Activated CD8-positive, alpha-beta memory T cell treated with anti-CD3 and anti-CD28 coated beads for 1 hour (primary cell): ENCODE results near the gene EVI5.

ENCODE experiments used
- DNase-seq, 2 donors: peaks; one replicate each; pipeline ENCODE4 v3.0.0-alpha.2; 2020; ENCODE audit warnings: low read depth in 1 of 2; ENCODE audit errors: extremely low read depth in 1 of 2

The EVI5 gene

DNA sequence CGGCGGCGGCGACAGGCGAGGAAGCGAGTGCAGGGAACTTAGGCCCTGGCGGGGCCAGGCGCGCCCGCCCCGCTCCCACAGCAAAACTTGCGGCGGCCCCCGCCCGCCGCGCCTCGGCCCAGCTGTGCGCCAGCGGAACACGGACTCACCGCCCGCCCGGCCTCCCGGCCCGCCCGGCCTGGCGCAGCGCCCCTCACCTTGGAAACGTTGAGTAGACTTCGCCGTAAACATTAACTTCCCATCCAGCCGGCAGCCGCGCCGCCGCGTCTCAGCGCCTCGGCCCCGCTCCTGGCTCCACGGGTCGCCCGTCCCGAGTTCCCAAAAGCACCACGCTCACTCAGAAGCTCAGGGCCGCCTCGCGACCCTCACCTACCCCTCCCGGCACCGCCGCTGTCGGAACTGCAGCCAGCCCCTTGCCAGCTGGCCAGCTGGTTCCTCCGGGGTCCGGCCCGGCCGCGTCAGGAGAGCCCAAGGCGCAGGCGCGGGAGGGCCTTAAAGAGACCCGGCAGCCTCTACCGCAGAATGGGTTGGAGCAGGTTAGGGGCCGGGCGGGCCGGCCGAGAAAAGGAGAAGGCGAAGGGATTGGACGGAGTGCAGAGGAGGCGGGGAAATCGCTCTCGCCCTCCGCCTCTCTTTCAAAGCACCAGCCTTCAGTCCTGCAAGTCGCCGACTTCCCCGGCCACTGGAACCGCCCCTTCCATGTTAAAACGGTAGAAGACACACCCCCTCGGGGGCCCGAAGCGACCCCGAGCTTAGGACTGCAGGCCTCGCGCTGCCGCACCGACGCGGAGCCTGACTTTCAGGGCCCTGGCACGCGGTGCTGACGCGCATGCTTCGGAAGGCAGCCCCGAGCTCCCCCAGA lies at the start of gene EVI5:
TSS of gene EVI5 (minus strand) at position 470 of the 862 bp plus-strand sequence. CDS start 48,562 bp downstream, outside the sequence.
- peak; percentile 3 to 25 for DNase-seq

DNA sequence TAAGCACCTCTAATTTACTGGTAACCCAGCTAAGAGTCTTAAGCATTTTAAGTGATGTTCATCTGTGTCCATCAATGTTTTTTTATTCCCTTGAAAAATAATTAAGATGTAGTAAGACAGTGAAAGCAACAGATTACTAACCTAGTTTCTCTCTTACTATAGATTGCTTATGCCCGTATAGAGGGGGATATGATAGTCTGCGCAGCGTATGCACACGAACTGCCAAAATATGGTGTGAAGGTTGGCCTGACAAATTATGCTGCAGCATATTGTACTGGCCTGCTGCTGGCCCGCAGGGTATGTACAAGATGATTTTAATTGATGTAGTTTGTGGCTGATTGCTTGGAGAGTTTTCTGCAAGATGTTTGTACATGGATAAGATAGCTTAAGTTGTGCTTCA lies 49.7 kb upstream of the EVI5 start:
- no peak for DNase-seq

DNA sequence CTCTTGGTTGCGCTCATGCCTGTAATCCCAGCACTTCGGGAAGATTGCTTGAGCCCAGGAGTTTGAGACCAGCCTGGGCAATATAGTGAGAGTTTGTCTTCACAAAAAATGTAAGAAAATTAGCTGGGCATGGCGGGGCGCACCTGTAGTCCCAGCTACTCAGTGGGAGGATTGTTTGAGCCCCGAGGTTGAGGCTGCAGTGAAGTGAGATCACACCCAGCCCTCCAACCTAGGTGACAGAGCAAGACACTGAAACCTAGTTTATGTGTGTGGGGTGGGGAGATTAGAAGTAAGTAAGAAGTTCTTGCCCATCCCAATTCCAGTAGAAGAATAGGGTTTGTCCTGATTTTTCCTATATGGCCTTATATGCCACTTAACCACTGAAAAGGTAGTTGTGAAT lies 48.9 kb upstream of the EVI5 start:
- DNase-seq, result no peak

DNA sequence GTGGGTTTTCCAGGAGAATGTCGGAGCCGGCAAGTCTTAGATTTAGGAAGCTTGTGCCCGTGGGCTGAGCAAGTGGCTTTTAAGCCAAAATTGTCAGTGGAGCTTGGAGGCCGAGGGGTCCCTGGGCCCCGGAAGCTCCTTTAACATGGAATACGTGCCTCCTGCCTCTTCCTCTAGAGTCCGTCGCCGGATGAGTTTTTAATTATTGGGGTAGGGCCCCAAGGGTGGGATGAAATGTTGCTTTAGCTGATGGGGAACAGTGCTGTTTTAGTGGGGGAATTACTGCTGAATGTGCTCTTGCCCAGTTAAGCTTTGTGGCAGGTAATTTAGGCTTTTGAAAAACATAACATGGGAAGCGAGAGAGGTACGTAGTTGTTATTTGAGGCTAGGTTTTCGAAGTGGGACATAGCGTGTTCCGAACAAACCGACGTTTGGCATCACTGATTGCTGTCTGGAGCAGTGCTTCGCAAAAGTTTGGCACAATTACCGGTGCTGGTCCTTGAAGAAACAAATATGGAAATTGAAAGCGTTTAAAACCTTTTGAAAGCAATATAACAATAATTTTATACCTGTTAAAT lies 47.7 kb upstream of the EVI5 start:
- no peak for DNase-seq

DNA sequence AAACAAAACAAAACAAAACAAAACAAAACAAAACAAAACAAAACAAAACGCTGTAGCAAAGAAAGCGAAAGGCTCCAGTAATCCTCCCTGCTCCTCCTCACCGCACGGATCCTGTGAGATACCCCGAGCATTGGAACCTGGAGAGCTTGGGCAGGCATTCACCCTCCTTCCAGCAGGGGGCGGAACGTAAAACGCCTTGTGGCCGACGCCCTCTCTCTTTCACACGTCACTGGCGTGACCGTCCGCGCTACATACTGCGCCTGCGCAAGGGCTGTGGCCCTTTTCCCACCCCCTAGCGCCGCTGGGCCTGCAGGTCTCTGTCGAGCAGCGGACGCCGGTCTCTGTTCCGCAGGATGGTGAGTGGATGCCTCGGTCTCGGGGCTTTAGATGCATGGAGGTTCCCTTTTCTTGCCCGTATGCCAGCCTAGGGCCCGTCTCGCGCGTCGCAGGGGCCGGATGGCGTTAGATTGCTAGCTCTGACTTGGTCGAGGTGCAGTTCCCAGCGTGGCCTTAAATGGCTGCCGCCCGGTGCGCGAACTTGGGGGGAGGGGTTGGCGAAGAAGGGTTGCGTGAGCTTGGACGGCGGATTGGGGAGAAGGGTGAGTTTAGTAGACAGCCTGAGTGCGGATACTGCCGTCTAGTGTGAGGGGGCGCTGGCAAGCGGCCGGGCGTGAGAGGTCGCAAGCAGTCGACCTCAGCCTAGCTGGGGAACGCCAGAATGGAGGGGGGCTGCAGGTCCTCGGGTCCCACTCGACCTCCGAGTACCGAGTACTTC lies 47.0 kb upstream of the EVI5 start, which contains the start of gene RPL5:
TSS of gene RPL5 (plus strand) at position 279 of the 775 bp plus-strand sequence. CDS start at position 354, 75 bp downstream.
- peak; percentile 92 to 94 for DNase-seq

DNA sequence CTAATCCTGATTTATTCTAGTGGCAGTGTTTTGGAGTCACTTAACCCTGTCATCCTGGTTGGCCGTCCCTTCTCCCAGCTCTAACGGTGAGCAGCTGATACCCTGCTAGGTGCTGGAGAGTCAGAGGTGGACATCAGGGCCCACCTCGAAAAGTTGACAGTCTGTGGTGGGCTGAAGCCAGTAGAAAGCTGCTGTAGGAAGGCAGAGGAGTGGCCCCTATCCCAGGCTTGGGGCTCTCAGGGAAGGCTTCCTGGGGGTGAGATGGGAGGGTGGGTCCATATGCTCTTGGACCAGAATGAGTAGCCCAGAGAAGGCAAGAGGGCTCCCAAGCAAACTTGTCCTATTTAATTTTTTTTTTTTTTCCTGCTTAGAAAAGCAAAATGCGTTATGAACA lies 46.5 kb upstream of the EVI5 start:
- DNase-seq, result no peak

DNA sequence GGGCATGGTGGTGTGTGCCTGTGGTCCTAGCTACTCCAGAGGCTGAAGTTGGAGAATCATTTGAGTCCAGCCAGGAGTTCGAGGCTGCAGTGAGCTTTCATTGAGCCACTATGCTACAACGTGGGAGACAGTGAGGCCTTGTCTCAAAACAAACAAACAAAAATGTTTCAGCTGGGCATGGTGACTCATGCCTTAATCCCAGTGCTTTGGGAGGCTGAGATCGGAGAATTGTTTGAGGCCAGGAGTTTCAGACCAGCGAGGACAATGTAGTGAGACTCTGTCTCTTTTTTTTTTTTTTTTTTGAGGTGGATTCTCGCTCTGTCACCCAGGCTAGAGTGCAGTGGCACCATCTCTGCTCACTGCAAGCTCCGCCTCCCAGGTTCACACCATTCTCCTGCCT lies 41.9 kb upstream of the EVI5 start:
- no peak for DNase-seq

DNA sequence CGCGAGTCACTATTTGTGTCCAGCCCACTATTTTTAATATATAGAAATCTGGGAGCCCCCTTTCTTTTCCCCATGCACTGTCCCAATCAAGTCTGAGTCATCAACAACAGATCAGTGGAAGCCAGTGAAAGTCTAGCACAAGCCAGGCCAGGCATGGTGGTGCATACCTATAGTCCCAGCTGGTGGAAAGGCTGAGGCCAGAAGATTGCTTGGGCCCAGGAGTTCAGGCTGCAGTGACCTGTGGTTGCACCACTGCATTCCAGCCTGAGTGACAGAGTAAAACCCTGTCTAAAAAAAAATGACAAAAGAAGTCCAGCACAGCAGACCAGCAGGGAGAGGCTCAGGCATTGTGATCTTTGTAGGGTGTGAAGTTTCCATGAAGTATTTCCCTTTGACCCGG lies 38.0 kb upstream of the EVI5 start:
- DNase-seq, result no peak

DNA sequence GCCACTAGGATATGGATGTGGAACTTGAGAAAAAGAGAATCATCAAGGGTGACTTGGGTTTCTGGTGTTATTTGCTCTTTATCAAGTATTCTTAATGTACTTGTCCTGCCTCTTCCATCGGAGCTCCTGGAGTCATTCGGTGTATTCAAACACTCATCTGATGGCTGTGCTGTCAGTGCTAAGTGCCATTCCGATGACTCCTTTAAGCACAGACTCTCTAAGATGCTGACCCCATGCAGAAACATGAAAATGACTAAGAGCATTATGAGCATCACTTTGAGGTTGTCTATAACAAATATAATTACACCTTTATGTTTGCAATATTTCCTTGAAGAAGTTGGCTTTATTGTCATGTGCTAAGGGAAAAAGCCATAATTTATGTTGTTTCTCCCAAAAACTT lies 35.6 kb upstream of the EVI5 start:
- no peak for DNase-seq

DNA sequence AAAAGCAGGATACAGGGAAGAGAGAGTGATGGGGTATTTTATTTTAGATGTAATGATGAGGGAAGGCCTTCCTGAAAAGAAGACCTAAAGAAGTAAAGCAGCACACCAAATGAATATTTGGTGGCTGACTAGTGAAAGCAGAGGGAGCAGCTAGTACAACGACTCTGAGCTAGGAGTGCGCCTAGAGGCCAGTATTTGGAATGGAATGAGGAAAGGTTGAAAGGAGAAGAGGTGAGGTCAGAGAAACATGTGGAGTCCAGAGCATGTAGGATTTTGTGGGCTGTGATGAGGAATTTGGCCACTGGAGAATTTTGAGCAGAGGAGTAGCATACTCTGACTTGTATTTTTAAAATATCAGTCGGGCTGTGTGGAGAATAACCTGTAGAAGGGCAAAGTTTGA lies 35.1 kb upstream of the EVI5 start:
- no peak for DNase-seq

DNA sequence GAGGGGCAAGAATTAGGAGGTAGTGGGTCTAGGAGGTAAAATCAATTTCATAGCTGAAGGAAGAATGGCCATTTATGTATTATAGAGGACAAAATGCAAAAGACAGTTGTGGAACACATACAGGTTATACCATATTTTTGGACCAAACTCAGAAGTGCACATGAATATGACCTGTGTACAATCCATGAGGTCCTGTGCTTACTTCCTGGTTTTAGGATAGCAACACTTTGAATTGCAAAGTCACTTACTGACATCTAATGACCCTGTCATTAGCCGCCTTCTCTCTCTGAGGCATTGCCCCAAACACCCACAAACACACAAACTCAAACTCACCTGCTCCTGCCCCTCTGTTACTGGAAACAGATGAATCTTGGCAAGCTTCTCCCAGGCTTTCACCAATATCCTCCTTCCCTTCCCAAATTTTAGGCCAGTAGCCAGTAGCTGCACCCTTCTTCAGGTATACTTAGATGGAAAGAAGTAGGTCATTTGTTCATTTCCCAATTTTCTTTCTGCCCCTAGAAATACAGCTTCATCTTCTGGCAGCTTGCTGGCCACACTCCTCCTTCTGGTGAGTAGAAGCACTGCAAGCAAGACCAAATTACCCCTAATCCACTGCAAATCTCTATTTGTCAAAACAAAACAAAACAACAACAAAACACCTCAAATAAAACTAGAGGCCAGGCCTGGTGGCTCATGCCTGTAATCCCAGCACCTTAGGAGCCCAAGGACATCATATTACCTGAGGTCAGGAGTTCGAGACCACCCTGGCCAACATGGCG lies 33.3 kb upstream of the EVI5 start:
- no peak for DNase-seq

DNA sequence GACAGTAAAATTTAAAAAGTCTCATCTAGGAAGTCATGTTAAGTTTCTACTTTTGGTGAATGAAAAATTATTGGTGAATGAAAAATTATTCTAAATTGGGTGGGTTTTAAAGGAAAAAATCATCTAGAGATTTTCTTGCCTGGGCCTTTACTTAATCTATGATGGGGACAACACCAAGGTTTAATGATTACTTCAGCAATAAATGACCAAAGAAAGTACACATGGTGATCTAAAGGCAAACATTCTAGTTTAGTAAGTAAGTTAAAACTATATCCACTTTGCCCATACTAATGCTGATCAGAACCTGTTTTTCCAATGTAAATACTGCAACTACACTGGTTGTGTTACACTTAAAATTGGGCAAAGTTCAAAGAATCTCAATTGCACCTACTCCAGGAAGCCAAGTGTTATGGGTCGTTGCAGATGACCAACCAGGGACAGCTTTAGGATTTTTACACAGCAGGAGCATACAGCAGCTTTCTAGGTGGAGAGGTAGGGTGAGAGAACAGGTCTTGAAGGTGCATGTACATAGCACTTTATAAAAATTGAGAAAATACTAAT lies 32.3 kb upstream of the EVI5 start:
- no peak for DNase-seq

DNA sequence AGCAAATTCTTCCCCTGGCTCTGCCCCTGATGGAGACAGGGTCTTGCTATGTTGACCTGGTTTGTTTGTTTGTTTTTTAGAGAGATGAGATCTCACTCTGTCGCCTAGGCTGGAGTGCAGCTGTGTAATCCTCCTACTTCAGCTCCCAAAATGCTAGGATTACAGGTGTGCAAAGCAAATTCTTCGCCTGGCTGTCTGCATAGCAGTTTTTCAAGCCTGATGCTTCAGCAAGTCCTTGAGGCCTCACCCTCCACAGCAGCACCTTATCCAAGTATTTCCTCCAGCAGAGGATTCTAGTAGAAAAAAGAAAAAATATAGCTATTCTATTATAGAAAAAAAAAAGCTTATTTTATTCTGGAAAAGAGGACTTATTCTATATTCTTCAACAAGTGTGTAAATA lies 31.8 kb upstream of the EVI5 start:
- no peak for DNase-seq

DNA sequence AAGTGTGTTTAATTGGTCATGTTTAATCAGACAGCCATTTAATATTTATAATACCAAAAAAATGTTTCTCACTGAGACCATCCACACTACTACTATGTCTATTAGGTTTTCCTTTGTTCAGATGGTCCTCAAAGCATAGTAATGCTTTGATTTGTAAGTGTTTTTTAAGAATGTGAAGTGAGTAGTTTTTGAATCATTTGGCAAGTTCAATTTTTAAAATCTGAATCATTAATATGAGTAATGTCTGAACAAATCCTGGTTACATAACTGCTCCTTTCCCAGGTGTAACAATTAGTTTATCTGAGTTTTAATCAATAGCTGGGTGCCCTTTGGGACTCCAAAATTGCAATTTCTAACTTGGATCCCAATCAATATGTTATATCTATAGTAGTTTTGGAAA lies 23.5 kb upstream of the EVI5 start:
- DNase-seq, result no peak

DNA sequence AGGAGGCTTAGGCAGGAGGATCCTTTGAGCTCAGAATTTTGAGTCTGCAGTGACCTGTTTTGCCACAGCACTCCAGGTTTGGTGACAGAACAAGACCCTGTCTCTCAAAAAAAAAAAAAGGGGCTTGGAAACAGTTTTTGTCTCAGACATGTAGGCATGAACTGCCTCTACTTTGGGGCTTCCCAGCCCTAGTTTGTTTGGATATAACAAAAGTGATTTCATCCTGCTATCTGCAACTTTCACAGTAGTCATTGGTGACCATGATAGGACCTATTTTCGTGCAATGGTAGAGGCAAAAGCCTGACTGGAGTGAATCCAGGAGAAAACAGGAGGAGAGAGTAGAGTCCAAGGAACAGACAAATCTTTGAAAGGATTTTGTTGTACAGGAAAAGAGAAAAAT lies 20.3 kb upstream of the EVI5 start:
- no peak for DNase-seq

DNA sequence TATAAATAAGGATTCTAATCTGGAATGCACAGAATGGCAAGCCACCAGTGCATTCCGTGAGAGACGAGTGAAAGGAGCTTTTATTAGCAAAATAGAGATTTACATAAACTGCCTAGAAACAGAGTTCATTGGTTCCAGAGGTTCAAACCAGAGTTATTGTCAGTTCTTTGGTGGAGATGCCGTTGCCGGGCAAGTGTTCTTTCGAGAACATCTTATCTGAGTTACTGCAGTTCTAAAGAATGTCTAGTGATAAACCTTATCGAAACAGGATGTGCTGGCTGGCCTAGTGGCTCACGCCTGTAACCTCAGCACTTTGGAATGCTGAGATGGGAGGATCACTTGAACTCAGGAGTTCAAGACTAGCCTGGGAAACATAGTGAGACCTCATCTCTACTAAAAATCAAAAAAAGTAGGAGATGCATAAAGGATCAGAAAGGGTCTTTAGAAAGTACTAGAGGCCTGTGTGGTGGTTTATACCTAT lies 19.9 kb upstream of the EVI5 start:
- no peak for DNase-seq

DNA sequence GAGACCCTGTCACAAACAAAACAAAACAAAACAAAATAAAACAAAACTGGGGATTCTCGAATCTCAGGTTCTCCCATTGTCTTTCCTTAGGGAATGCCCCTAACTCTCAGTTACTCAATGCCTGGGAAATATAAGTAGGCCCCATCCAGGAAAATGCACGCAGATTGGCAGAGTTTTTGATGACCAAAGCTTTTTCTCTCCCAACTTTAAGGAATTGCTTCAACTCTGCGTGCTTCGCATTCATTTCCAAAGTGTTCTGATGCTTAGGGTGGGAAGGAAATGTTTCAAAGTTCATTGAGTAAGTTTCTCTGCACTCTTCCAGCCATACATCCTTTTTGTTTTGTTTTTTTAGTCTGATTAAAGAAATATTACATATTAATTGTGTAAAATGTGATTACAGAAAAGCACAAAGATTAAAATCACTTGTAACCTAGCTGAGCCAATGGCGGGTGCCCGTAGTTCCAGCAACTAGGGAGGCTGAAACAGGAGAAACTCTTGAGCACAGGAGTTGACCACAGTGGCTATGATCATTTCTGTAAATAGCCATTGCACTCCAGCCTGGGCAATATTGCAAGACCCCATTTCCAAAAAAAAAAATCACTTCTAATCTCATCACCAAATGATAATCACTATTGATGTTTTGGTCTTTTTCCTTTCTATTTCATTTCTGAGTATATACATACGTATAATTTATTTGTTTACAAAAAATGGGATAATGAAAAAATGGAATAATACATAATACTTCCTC lies 18.4 kb upstream of the EVI5 start:
- no peak for DNase-seq

DNA sequence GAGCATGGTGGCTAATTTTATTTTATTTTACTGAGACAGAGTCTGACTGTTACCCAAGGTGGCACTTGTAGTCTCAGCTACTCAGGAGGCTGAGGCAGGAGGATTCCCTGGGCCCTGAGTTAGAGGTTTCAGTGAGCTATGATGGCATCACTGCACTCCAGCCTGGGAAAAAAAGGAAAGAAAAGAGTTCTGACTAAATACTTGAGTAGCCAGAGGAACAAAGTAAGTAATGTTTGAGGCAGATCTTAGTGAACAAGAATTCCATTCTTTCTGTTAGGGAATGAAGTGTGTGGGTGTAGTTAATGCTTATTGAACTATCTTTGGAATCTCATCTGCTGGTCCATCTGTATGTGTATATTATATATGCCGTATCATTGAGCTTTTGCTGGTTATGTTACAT lies 13.1 kb upstream of the EVI5 start:
- no peak for DNase-seq

DNA sequence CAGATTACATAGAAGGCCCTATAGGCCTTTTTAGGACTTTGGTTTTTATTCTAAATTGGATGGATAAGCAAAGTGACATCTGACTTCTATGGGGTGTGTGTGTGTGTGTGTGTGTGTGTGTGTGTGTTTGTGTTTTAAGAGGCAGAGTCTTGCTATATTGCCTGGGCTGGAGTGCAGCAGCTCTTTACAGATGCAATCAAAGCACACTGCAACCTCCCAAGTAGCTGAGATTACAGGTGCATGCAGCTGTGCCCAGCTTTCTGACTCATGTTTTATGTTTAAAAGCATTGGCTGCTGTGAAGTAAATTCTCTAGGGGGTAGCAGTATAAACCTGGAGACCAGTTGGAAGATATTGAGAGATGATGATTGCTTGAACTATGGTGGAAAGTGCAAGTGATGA lies 12.4 kb upstream of the EVI5 start:
- DNase-seq, result no peak

DNA sequence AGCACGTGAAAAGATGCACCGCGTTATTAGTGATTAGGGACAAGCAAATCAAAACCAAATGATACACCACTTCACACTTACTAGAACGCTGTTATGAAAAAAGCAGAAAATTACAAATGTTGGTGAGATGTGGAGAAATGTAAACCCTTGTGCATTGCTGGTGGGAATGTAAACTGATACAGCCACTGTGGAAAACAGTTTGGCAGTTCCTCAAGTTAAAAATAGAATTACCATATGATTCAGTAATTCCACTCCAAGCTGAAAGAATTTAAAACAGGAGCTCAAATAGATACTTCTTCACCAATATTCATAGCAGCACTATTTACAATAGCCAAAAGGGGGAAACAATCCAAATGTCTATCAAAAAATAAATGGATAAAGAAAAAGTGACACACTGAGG lies 10.3 kb upstream of the EVI5 start:
- DNase-seq, result no peak
